HepG2 (cell line): ENCODE data around the gene PCTP. TPM values are rescaled to one million over a fixed set of nuclear protein-coding genes. Genes with fewer than 3 reads are reported as not detected.
A peak's percentile ranks its signal among the peaks of the same experiment; 100 is the strongest.

Source experiments
- ARID2 ChIP-seq: sonication (generic); formaldehyde crosslinking; IDR thresholded peaks from 2 replicates; pipeline ENCODE4 v1.8.1; 2022; ENCODE audit warnings: mild to moderate bottlenecking, missing genetic modification reagents, borderline replicate concordance
- CTCF ChIP-seq: sonication (generic); formaldehyde crosslinking; IDR thresholded peaks from 2 replicates; pipeline ENCODE4 v1.5.0; 2020; ENCODE audit warnings: mild to moderate bottlenecking, missing genetic modification reagents, moderate library complexity
- EP300 ChIP-seq, 3 experiments: sonication (generic) in 1 of 3; formaldehyde crosslinking in 1 of 3; IDR thresholded peaks; 2 replicates each; pipeline versions ENCODE4 v1.5.1 to v1.6.1; 2011 to 2020; ENCODE audit warnings: low read depth in 2 of 3, low read length in 2 of 3, borderline replicate concordance in 1 of 3, improper control_type of control experiment in 1 of 3, mild to moderate bottlenecking in 1 of 3, missing genetic modification reagents in 1 of 3, moderate library complexity in 1 of 3
- GRHL1 ChIP-seq: sonication (generic); formaldehyde crosslinking; conservative IDR thresholded peaks from 2 replicates; pipeline ENCODE4 v1.8.0; 2022; ENCODE audit warnings: missing genetic modification reagents
- KDM1A ChIP-seq: IDR thresholded peaks from 2 replicates; pipeline ENCODE4 v1.6.1; 2016; ENCODE audit warnings: missing compliant biosample characterization
- LCORL ChIP-seq, 2 experiments: fragments of 450-650 bp in 1 of 2; sonication (generic) in 1 of 2; formaldehyde crosslinking in 1 of 2; IDR thresholded peaks; 2 replicates each; pipeline versions ENCODE4 v1.5.0 to v1.6.1; 2017 to 2020; ENCODE audit warnings: antibody characterized with exemption in 1 of 2, missing genetic modification reagents in 1 of 2
- MAZ ChIP-seq, 2 experiments: sonication (generic) in 1 of 2; formaldehyde crosslinking in 1 of 2; IDR thresholded peaks; 2 replicates each; pipeline versions ENCODE4 v1.5.0 to v1.6.1; 2012 to 2020; ENCODE audit warnings: low read depth in 2 of 2, mild to moderate bottlenecking in 2 of 2, borderline replicate concordance in 1 of 2, improper control_type of control experiment in 1 of 2, low read length in 1 of 2, missing genetic modification reagents in 1 of 2, moderate library complexity in 1 of 2
- NONO ChIP-seq, 2 experiments: fragments of 450-650 bp in 1 of 2; sonication (generic) in 1 of 2; formaldehyde crosslinking in 1 of 2; IDR thresholded peaks in 1 of 2; conservative IDR thresholded peaks in 1 of 2; 2 replicates each; pipeline versions ENCODE4 v1.6.1 to v1.8.0; 2017 to 2022; ENCODE audit warnings: mild to moderate bottlenecking in 1 of 2, missing genetic modification reagents in 1 of 2, moderate library complexity in 1 of 2
- RFXAP ChIP-seq: sonication (generic); formaldehyde crosslinking; IDR thresholded peaks from 2 replicates; pipeline ENCODE4 v1.4.0; 2020; ENCODE audit warnings: missing genetic modification reagents, borderline replicate concordance
- TRAFD1 ChIP-seq: sonication (generic); formaldehyde crosslinking; IDR thresholded peaks from 2 replicates; pipeline ENCODE4 v1.5.1; 2020; ENCODE audit warnings: missing genetic modification reagents, mild to moderate bottlenecking, borderline replicate concordance
- ZFP62 ChIP-seq: sonication (generic); formaldehyde crosslinking; IDR thresholded peaks from 2 replicates; pipeline ENCODE4 v1.4.0; 2020; ENCODE audit warnings: missing genetic modification reagents
- ZKSCAN8 ChIP-seq: IDR thresholded peaks from 2 replicates; pipeline ENCODE4 v1.6.1; 2016; ENCODE audit warnings: borderline replicate concordance, missing genetic modification reagents, missing compliant biosample characterization
- ZNF230 ChIP-seq: sonication (generic); formaldehyde crosslinking; IDR thresholded peaks from 2 replicates; pipeline ENCODE4 v1.4.0; 2020; ENCODE audit warnings: mild to moderate bottlenecking, missing genetic modification reagents
- ZNF274 ChIP-seq: sonication (generic); formaldehyde crosslinking; IDR thresholded peaks from 2 replicates; pipeline ENCODE4 v1.5.1; 2020; ENCODE audit warnings: mild to moderate bottlenecking, missing genetic modification reagents
- ZNF772 ChIP-seq: sonication (generic); formaldehyde crosslinking; IDR thresholded peaks from 2 replicates; pipeline ENCODE4 v1.5.0; 2020; ENCODE audit warnings: mild to moderate bottlenecking, missing genetic modification reagents
- ZNF792 ChIP-seq: IDR thresholded peaks from 2 replicates; pipeline ENCODE4 v1.6.1; 2016
- ZNF841 ChIP-seq: sonication (generic); formaldehyde crosslinking; IDR thresholded peaks from 2 replicates; pipeline ENCODE4 v1.8.1; 2023; ENCODE audit warnings: missing genetic modification reagents, borderline replicate concordance
- ZSCAN30 ChIP-seq: sonication (generic); formaldehyde crosslinking; IDR thresholded peaks from 2 replicates; pipeline ENCODE4 v1.5.0; 2020; ENCODE audit warnings: mild to moderate bottlenecking, missing genetic modification reagents
- polyA plus RNA-seq, 8 experiments: library from polyadenylated mRNA; depleted of rRNA in 3 of 8; stranded (reverse) in 7 of 8; unstranded in 1 of 8; fragments of >200 nt; fragmentation: Illumina TruSeq in 4 of 8; extraction: Trizol in 4 of 8; gene quantifications; 2 replicates each; pipeline versions ENCODE4 v1.2.1 to v1.2.3, GENCODE V29; 2011 to 2016; ENCODE audit warnings: low read depth in 4 of 8, missing spikeins in 1 of 8, mixed read lengths in 1 of 8; ENCODE audit not compliant: insufficient read depth in 1 of 8
- total RNA-seq, 5 experiments: library from RNA; depleted of rRNA; stranded (reverse); fragments of >200 nt; fragmentation: Illumina TruSeq; extraction: Trizol; gene quantifications; 2 replicates each; pipeline ENCODE4 v1.2.3, GENCODE V29; 2016; ENCODE audit warnings: low read depth in 1 of 5
- TF ChIP-seq, protein P1 (sequence below): sonication (generic); formaldehyde crosslinking; IDR thresholded peaks from 2 replicates; pipeline ENCODE4 v1.8.0; 2022; ENCODE audit warnings: mild to moderate bottlenecking, missing genetic modification reagents, moderate library complexity
- TF ChIP-seq, protein P2 (sequence below): sonication (generic); formaldehyde crosslinking; conservative IDR thresholded peaks from 2 replicates; pipeline ENCODE4 v1.4.0; 2020; ENCODE audit warnings: missing genetic modification reagents

The PCTP gene
- total and polyA plus RNA-seq, 2 of the 13 experiments (the other 11 are each of a cell fraction or from before 2014, with no cell fraction given) = 37.1 to 50.7 TPM

DNA sequence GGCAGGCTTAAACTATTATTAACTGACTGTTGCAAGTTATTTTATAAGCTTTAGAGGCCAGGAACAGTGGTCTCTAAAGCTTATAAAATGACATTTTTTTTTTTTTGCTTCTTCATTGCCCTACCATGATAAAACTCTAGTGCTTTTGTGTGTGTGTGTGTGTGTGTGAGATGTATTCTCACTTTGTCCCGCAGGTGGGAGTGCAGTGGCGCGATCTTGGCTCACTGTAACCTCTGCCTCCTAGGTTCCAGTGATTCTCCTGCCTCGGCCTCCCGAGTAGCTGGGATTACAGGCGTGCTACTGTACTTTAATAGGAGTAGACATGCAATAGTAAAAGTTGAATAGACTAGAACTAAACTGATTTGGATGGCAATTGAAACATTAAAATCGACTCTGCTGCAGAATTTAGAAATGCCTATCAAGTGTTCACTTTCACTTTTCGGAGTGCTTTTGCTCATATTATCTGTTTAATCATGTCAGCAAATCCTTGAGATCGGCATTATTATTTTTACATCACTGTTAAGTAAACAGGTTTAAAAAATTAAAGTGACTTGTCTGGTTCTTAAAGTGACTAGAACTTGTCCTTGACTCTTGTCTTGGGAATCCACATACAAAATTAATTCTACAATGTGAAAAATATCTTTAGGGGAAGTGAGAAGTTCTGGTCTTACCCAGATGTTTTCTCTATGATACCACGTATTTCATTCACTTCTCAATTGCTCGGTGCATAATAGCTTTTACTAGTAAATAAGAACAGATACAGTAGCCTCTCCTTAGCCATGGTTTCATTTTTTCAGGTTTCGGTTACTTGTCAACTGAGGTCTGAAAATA lies 8.4 kb upstream of the PCTP start (continued):
- TF ChIP-seq KDM1A (CRISPR knock-in tag) (0 out of 2 replicates have a peak, but pooled peaks have one; percentile 13), ZNF274 (CRISPR knock-in tag) (no peak), ZNF841 (CRISPR knock-in tag) (no peak), ARID2 (CRISPR knock-in tag) (no peak), ZNF772 (no peak), NONO (IDR thresholded peaks at IDR 0.05) (no peak), NONO (CRISPR knock-in tag; conservative IDR thresholded peaks at IDR 0.05) (no peak), ZSCAN30 (CRISPR knock-in tag) (no peak), TRAFD1 (CRISPR knock-in tag) (no peak), MAZ (IDR thresholded peaks at IDR 0.05; ENCODE audit: borderline replicate concordance, low read depth, low read length) (no peak), MAZ (CRISPR knock-in tag; IDR thresholded peaks at IDR 0.05; ENCODE audit: low read depth) (no peak), LCORL (IDR thresholded peaks at IDR 0.05) (no peak), LCORL (CRISPR knock-in tag; IDR thresholded peaks at IDR 0.05) (no peak), EP300 (IDR thresholded peaks at IDR 0.05; ENCODE audit: low read depth in 2 of 2, low read length in 2 of 2) (no peak), EP300 (CRISPR knock-in tag; IDR thresholded peaks at IDR 0.05; ENCODE audit: borderline replicate concordance) (no peak), ZNF792 (CRISPR knock-in tag) (no peak), CTCF (CRISPR knock-in tag) (peak; percentile 77), ZKSCAN8 (no peak), ZNF230 (no peak), RFXAP (0 out of 2 replicates have a peak, but pooled peaks have one; percentile 36), GRHL1 (CRISPR knock-in tag) (no peak), ZFP62 (CRISPR knock-in tag) (no peak)
- TF ChIP-seq, protein P1, sequence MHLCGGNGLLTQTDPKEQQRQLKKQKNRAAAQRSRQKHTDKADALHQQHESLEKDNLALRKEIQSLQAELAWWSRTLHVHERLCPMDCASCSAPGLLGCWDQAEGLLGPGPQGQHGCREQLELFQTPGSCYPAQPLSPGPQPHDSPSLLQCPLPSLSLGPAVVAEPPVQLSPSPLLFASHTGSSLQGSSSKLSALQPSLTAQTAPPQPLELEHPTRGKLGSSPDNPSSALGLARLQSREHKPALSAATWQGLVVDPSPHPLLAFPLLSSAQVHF (CRISPR knock-in tag) = no peak
- TF ChIP-seq, protein P2, sequence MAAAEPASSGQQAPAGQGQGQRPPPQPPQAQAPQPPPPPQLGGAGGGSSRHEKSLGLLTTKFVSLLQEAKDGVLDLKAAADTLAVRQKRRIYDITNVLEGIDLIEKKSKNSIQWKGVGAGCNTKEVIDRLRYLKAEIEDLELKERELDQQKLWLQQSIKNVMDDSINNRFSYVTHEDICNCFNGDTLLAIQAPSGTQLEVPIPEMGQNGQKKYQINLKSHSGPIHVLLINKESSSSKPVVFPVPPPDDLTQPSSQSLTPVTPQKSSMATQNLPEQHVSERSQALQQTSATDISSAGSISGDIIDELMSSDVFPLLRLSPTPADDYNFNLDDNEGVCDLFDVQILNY (CRISPR knock-in tag) = no peak
